ENCODE results near the gene ZNF804B.

The ZNF804B gene

DNA sequence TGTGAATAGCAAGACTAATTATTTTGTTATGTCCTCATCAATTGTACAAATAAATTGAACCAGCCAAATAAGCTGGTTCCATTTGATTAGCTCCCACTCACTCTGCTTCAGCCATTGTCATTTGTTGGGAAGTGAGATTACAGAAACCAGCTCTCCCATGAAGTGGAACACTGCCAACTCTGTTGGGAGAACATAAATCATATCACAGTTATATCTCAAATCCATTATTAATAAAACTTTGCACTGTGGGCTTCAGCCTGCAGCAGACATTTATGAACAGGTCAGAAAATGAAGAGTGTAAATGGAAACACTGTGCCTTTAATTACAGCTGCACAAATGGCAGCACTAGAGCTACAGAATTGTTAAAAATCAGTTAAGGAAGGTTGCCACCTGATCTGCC, 82.7 kb downstream of the ZNF804B start:
- Histone ChIP-seq H3K36me3 (ENCODE audit: control insufficient read depth, insufficient read depth, low read length) (no peaks in the 10 kb centered on the region), H3K9me3 (ENCODE audit: control insufficient read depth, low read length) (no peaks in the 10 kb centered on the region), H3K27ac (ENCODE audit: low read depth, low read length, severe bottlenecking) (no peak overlapping the region), H3K4me3 (ENCODE audit: extremely low read depth, insufficient read depth, low read length, poor library complexity, severe bottlenecking) (no peak overlapping the region), H3K4me1 (ENCODE audit: control insufficient read depth, insufficient read depth, low read length, poor library complexity, severe bottlenecking) (no peaks in the 10 kb centered on the region)

DNA sequence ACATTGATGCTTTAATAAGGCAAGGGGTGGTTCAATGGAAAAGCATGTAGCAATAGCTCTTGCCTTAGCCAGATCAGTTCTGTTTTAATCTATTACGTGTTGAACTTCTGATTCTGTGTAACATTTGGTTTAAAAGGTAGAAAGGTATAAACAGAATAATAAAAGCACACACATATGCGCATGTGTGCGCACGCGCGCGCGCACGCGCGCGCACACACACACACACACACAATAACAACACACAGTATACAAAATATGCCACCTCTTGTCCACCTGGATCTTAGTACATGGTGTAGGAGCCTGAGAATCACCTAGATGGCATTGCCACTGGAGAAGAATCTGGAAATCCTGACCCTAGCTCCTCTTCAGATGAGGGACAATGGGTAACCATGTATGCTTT, 85.6 kb downstream of the ZNF804B start:
- Histone ChIP-seq H3K4me1 (ENCODE audit: control insufficient read depth, insufficient read depth, low read length, poor library complexity, severe bottlenecking) (no peaks in the 10 kb centered on the region), H3K4me3 (ENCODE audit: extremely low read depth, insufficient read depth, low read length, poor library complexity, severe bottlenecking) (no peak overlapping the region), H3K27ac (ENCODE audit: low read depth, low read length, severe bottlenecking) (no peak overlapping the region), H3K36me3 (ENCODE audit: control insufficient read depth, insufficient read depth, low read length) (no peaks in the 10 kb centered on the region), H3K9me3 (ENCODE audit: control insufficient read depth, low read length) (no peaks in the 10 kb centered on the region)
- no CpG with 5 or more reads among the region's 12 CpGs for WGBS, 2 experiments (ENCODE audit: insufficient coverage in 2 of 2)

GRCh38 chr7:88851220-88851619, 91.7 kb downstream of the ZNF804B start:
- H3K4me1 ChIP-seq (ENCODE audit: control insufficient read depth, insufficient read depth, low read length, poor library complexity, severe bottlenecking), result no peaks in the 10 kb centered on the region
- WGBS, 2 experiments (ENCODE audit: insufficient coverage in 2 of 2), result no CpG with 5 or more reads among the region's 1 CpG
- H3K27ac ChIP-seq (ENCODE audit: low read depth, low read length, severe bottlenecking), result no peak overlapping the region
- no peak overlapping the region for H3K4me3 ChIP-seq (ENCODE audit: extremely low read depth, insufficient read depth, low read length, poor library complexity, severe bottlenecking)
- H3K36me3 ChIP-seq (ENCODE audit: control insufficient read depth, insufficient read depth, low read length), result no peaks in the 10 kb centered on the region
- no peaks in the 10 kb centered on the region for H3K9me3 ChIP-seq (ENCODE audit: control insufficient read depth, low read length)

DNA sequence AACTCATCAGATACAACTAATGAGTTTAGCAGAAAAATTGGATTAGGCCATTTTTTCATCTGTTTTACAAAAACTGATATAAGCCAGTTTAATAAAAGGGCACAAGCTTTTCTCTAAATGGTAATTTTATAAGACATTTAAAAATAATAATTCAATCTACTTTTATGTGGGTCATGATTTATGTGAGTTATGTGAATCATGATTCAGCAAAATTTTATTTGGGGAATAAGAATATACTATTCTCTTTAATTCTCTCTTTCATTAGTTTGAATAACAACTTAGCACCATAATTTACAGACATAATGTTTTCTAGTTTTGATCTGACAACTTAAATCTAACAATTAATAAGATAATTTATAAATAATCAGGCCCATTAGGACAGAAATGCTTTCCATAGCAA, 99.8 kb downstream of the ZNF804B start:
- Histone ChIP-seq H3K4me1 (ENCODE audit: control insufficient read depth, insufficient read depth, low read length, poor library complexity, severe bottlenecking) (no peaks in the 10 kb centered on the region), H3K27ac (ENCODE audit: low read depth, low read length, severe bottlenecking) (no peak overlapping the region), H3K9me3 (ENCODE audit: control insufficient read depth, low read length) (no peaks in the 10 kb centered on the region), H3K4me3 (ENCODE audit: extremely low read depth, insufficient read depth, low read length, poor library complexity, severe bottlenecking) (no peak overlapping the region), H3K36me3 (ENCODE audit: control insufficient read depth, insufficient read depth, low read length) (no peaks in the 10 kb centered on the region)

- Histone ChIP-seq H3K9me3 (ENCODE audit: control insufficient read depth, low read length) (no peaks in the 10 kb centered on the region), H3K4me3 (ENCODE audit: extremely low read depth, insufficient read depth, low read length, poor library complexity, severe bottlenecking) (no peak overlapping the region), H3K27ac (ENCODE audit: low read depth, low read length, severe bottlenecking) (no peak overlapping the region), H3K36me3 (ENCODE audit: control insufficient read depth, insufficient read depth, low read length) (no peaks in the 10 kb centered on the region), H3K4me1 (ENCODE audit: control insufficient read depth, insufficient read depth, low read length, poor library complexity, severe bottlenecking) (no peaks in the 10 kb centered on the region)
- whole genome bisulfite sequencing, 2 experiments (ENCODE audit: insufficient coverage in 2 of 2), result 80% methylated on average over 1 of the region's 2 CpGs; no CpG with 5 or more reads in 1 of the 2 experiments
Observed at GRCh38 chr7:88866265-88866863, 106.9 kb downstream of the ZNF804B start.

- H3K9me3 ChIP-seq (ENCODE audit: control insufficient read depth, low read length), result no peaks in the 10 kb centered on the region
- H3K36me3 ChIP-seq (ENCODE audit: control insufficient read depth, insufficient read depth, low read length), result no peaks in the 10 kb centered on the region
- no peak overlapping the region for H3K27ac ChIP-seq (ENCODE audit: low read depth, low read length, severe bottlenecking)
- no peak overlapping the region for H3K4me3 ChIP-seq (ENCODE audit: extremely low read depth, insufficient read depth, low read length, poor library complexity, severe bottlenecking)
- H3K4me1 ChIP-seq (ENCODE audit: control insufficient read depth, insufficient read depth, low read length, poor library complexity, severe bottlenecking), result no peaks in the 10 kb centered on the region
- 29 to 33% methylated on average over 1 of the region's 2 CpGs for whole genome bisulfite sequencing, 2 experiments (ENCODE audit: insufficient coverage in 2 of 2)
Observed at GRCh38 chr7:88867158-88867557, 107.7 kb downstream of the ZNF804B start.

GRCh38 chr7:88868456-88868855, 109.0 kb downstream of the ZNF804B start:
- Histone ChIP-seq H3K4me3 (ENCODE audit: extremely low read depth, insufficient read depth, low read length, poor library complexity, severe bottlenecking) (no peak overlapping the region), H3K9me3 (ENCODE audit: control insufficient read depth, low read length) (no peaks in the 10 kb centered on the region), H3K36me3 (ENCODE audit: control insufficient read depth, insufficient read depth, low read length) (no peaks in the 10 kb centered on the region), H3K4me1 (ENCODE audit: control insufficient read depth, insufficient read depth, low read length, poor library complexity, severe bottlenecking) (no peaks in the 10 kb centered on the region), H3K27ac (ENCODE audit: low read depth, low read length, severe bottlenecking) (no peak overlapping the region)
- WGBS, 2 experiments (ENCODE audit: insufficient coverage in 2 of 2), result no CpG with 5 or more reads among the region's 1 CpG

DNA sequence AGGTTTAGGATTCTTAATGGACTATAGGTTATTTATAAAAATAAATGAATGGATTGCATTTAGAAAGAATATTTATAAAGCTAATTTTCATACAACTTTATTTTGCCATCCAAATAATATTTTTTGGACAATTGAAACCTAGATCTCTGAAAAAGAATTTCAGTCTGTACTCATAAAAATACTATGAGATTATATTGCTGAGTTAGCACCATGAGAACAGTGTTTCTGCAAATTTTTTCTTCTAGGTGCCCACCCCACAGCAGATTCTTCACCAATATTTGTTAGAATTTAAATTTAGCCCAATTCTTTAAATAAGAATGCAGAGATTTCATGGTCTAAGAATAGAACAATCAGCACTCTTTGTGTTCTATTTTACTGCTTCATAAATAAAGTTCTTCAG, 121.6 kb downstream of the ZNF804B start:
- Histone ChIP-seq H3K27ac (ENCODE audit: low read depth, low read length, severe bottlenecking) (no peak overlapping the region), H3K36me3 (ENCODE audit: control insufficient read depth, insufficient read depth, low read length) (no peaks in the 10 kb centered on the region), H3K9me3 (ENCODE audit: control insufficient read depth, low read length) (no peaks in the 10 kb centered on the region), H3K4me1 (ENCODE audit: control insufficient read depth, insufficient read depth, low read length, poor library complexity, severe bottlenecking) (no peaks in the 10 kb centered on the region), H3K4me3 (ENCODE audit: extremely low read depth, insufficient read depth, low read length, poor library complexity, severe bottlenecking) (no peak overlapping the region)

DNA sequence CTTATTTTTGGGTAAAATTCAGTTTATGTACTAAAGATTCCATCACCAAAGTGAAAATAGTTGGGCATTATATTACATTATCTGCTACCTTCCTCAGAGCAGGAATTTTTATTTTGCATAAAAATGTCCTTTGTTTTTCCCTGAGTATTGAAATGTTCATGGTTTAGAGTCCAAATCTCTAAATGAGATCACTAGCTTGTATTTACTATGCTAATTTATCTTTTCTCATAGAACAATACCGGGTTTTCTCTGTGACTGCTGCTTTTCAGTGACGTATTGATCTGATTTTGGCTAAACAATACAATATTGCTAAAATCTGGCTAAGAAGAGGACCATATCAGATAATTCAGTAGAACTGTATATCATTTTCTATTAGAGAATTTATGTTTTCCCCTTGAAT, 125.6 kb downstream of the ZNF804B start:
- Histone ChIP-seq H3K27ac (ENCODE audit: low read depth, low read length, severe bottlenecking) (no peak overlapping the region), H3K4me1 (ENCODE audit: control insufficient read depth, insufficient read depth, low read length, poor library complexity, severe bottlenecking) (no peaks in the 10 kb centered on the region), H3K36me3 (ENCODE audit: control insufficient read depth, insufficient read depth, low read length) (no peaks in the 10 kb centered on the region), H3K9me3 (ENCODE audit: control insufficient read depth, low read length) (no peaks in the 10 kb centered on the region), H3K4me3 (ENCODE audit: extremely low read depth, insufficient read depth, low read length, poor library complexity, severe bottlenecking) (no peak overlapping the region)
- WGBS, 2 experiments (ENCODE audit: insufficient coverage in 2 of 2), result no CpG with 5 or more reads among the region's 2 CpGs

GRCh38 chr7:88888684-88889083, 129.2 kb downstream of the ZNF804B start:
- no peaks in the 10 kb centered on the region for H3K4me1 ChIP-seq (ENCODE audit: control insufficient read depth, insufficient read depth, low read length, poor library complexity, severe bottlenecking)
- no peaks in the 10 kb centered on the region for H3K36me3 ChIP-seq (ENCODE audit: control insufficient read depth, insufficient read depth, low read length)
- H3K27ac ChIP-seq (ENCODE audit: low read depth, low read length, severe bottlenecking), result no peak overlapping the region
- no CpG with 5 or more reads among the region's 3 CpGs for WGBS, 2 experiments (ENCODE audit: insufficient coverage in 2 of 2)
- no peak overlapping the region for H3K4me3 ChIP-seq (ENCODE audit: extremely low read depth, insufficient read depth, low read length, poor library complexity, severe bottlenecking)
- no peaks in the 10 kb centered on the region for H3K9me3 ChIP-seq (ENCODE audit: control insufficient read depth, low read length)

DNA sequence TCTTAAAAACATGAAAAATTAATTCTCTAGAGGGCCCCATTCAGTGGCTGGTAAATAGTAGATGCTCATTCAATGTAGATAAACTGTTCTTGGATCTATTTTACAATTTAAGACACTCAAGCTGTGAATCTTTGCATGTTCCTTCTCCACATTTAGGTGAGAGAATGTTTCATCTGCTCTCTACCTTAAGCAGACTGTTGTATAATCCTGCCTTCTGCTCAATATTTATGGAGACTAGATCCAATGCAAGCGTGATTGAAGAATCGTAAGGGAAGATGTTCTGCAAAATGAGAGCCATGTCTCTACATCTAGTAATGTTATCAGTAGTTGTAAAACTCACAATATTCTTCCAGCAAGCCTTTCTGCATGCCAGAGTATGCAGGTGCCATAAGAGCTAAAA, 151.0 kb downstream of the ZNF804B start:
- H3K4me1 ChIP-seq (ENCODE audit: control insufficient read depth, insufficient read depth, low read length, poor library complexity, severe bottlenecking), result no peaks in the 10 kb centered on the region
- no peak overlapping the region for H3K27ac ChIP-seq (ENCODE audit: low read depth, low read length, severe bottlenecking)
- H3K36me3 ChIP-seq (ENCODE audit: control insufficient read depth, insufficient read depth, low read length), result no peaks in the 10 kb centered on the region
- H3K4me3 ChIP-seq (ENCODE audit: extremely low read depth, insufficient read depth, low read length, poor library complexity, severe bottlenecking), result no peak overlapping the region
- no peaks in the 10 kb centered on the region for H3K9me3 ChIP-seq (ENCODE audit: control insufficient read depth, low read length)
- WGBS, 2 experiments (ENCODE audit: insufficient coverage in 2 of 2), result no CpG with 5 or more reads among the region's 2 CpGs

- Histone ChIP-seq H3K9me3 (ENCODE audit: control insufficient read depth, low read length) (no peaks in the 10 kb centered on the region), H3K4me1 (ENCODE audit: control insufficient read depth, insufficient read depth, low read length, poor library complexity, severe bottlenecking) (no peaks in the 10 kb centered on the region), H3K36me3 (ENCODE audit: control insufficient read depth, insufficient read depth, low read length) (no peaks in the 10 kb centered on the region), H3K4me3 (ENCODE audit: extremely low read depth, insufficient read depth, low read length, poor library complexity, severe bottlenecking) (no peak overlapping the region), H3K27ac (ENCODE audit: low read depth, low read length, severe bottlenecking) (no peak overlapping the region)
- WGBS, 2 experiments (ENCODE audit: insufficient coverage in 2 of 2), result no CpG with 5 or more reads among the region's 2 CpGs
Observed at GRCh38 chr7:88912852-88913251, 153.4 kb downstream of the ZNF804B start.
